B cell (primary cell): ENCODE measurements around the gene MOB1B. TPM values are rescaled to one million over a fixed set of nuclear protein-coding genes. Genes with fewer than 3 reads are reported as not detected.

Experiments
- ATAC-seq: fragments of 200-7000 bp; cut with Tn5 transposase; one replicate; pipeline ENCODE4 v1.10.0; 2021; ENCODE audit warnings: low read depth, mild to moderate bottlenecking, moderate number of reproducible peaks, moderate library complexity
- CTCF ChIA-PET: fragments of 350-600 bp; sonication (Branson Sonifier 250); formaldehyde crosslinking; loops from one replicate; lab custom pipeline; 2021; ENCODE audit warnings: antibody characterized with exemption, inconsistent platforms; lab: Charles Lee
- POLR2A ChIA-PET: fragments of 350-600 bp; sonication (Branson Sonifier 250); formaldehyde crosslinking; loops from one replicate; lab custom pipeline; 2021; ENCODE audit warnings: antibody characterized with exemption; lab: Charles Lee
- DNase-seq: peaks from one replicate; pipeline ENCODE4 v3.0.0; 2013
- H2AFZ ChIP-seq: 2 replicates; pipeline ENCODE4 v1.6.1; 2012; ENCODE audit warnings: mild to moderate bottlenecking, low read depth, low read length; ENCODE audit not compliant: insufficient read depth, poor library complexity, severe bottlenecking
- H3K27ac ChIP-seq, 2 donors: 1 replicate in 1 of 2; 2 replicates in 1 of 2; pipeline ENCODE4 v1.5.1; 2012 to 2013; ENCODE audit warnings: low read length in 2 of 2, mild to moderate bottlenecking in 2 of 2, moderate library complexity in 1 of 2
- H3K27me3 ChIP-seq, 4 experiments: fragments of 200-600 bp in 1 of 4; sonication (generic) in 1 of 4; replicated peaks in 1 of 4; 1 replicate in 2 of 4; 2 replicates in 2 of 4; pipeline versions ENCODE4 v1.6.1 to v1.7.0; 2013 to 2016; ENCODE audit warnings: low read length in 3 of 4, mild to moderate bottlenecking in 2 of 4, mixed read lengths in 1 of 4, moderate library complexity in 1 of 4; ENCODE audit not compliant: insufficient read depth in 4 of 4, control insufficient read depth in 3 of 4; ENCODE audit errors: control extremely low read depth in 1 of 4
- H3K36me3 ChIP-seq, 2 experiments: replicated peaks in 1 of 2; 1 replicate in 1 of 2; 2 replicates in 1 of 2; pipeline versions ENCODE4 v1.6.1 to v1.7.1; 2013; ENCODE audit warnings: low read length in 1 of 2; ENCODE audit not compliant: insufficient read depth in 2 of 2, control insufficient read depth in 1 of 2; ENCODE audit errors: control extremely low read depth in 1 of 2, extremely low read depth in 1 of 2
- H3K4me1 ChIP-seq, 2 donors: fragments of 200-600 bp in 1 of 2; sonication (generic) in 1 of 2; 1 replicate in 1 of 2; 2 replicates in 1 of 2; pipeline versions ENCODE4 v1.5.1 to v1.6.1; 2013 to 2017; ENCODE audit warnings: low read length in 2 of 2; ENCODE audit not compliant: control insufficient read depth in 2 of 2, insufficient read depth in 2 of 2
- H3K4me2 ChIP-seq: replicated peaks from 2 replicates; pipeline ENCODE3; 2012; ENCODE audit warnings: mild to moderate bottlenecking, low read depth, low read length; ENCODE audit not compliant: poor library complexity, severe bottlenecking
- H3K4me3 ChIP-seq, 5 experiments: fragments of 200-600 bp in 1 of 5; sonication (generic) in 1 of 5; 1 replicate in 3 of 5; 2 replicates in 2 of 5; pipeline versions ENCODE4 v1.5.1 to v1.7.0; 2011 to 2016; ENCODE audit warnings: low read length in 4 of 5, mild to moderate bottlenecking in 4 of 5, low read depth in 2 of 5, control low read depth in 1 of 5, moderate library complexity in 1 of 5; ENCODE audit not compliant: insufficient read depth in 1 of 5; ENCODE audit errors: control extremely low read depth in 1 of 5, extremely low read depth in 1 of 5
- H3K79me2 ChIP-seq: fragments of 200-600 bp; sonication (generic); one replicate; pipeline ENCODE4 v1.6.0; 2016; ENCODE audit warnings: low read length; ENCODE audit not compliant: control insufficient read depth, insufficient read depth
- H3K9ac ChIP-seq: fragments of 200-600 bp; sonication (generic); 2 replicates; pipeline ENCODE4 v1.6.1; 2017; ENCODE audit warnings: mild to moderate bottlenecking, low read length, moderate library complexity
- H3K9me3 ChIP-seq, 3 donors: one replicate each; pipeline versions ENCODE4 v1.6.1 to v1.7.1; 2013; ENCODE audit warnings: low read length in 2 of 3; ENCODE audit not compliant: control insufficient read depth in 2 of 3, insufficient read depth in 1 of 3; ENCODE audit errors: control extremely low read depth in 1 of 3
- H4K20me1 ChIP-seq: 2 replicates; pipeline ENCODE4 v1.6.0; 2012; ENCODE audit warnings: mild to moderate bottlenecking, low read length; ENCODE audit not compliant: insufficient read depth, control insufficient read depth, poor library complexity, severe bottlenecking
- H3K27ac Mint-ChIP-seq: one replicate; pipeline ENCODE4 v1.8.0; 2021; ENCODE audit warnings: mixed read lengths
- H3K27me3 Mint-ChIP-seq: one replicate; pipeline ENCODE4 v1.8.0; 2021; ENCODE audit warnings: mixed read lengths
- H3K4me1 Mint-ChIP-seq: one replicate; pipeline ENCODE4 v1.8.0; 2021; ENCODE audit warnings: mixed read lengths
- H3K4me3 Mint-ChIP-seq: one replicate; pipeline ENCODE4 v1.8.0; 2021; ENCODE audit warnings: mixed read lengths
- H3K9me3 Mint-ChIP-seq: one replicate; pipeline ENCODE4 v1.8.0; 2022; ENCODE audit warnings: mixed read lengths; ENCODE audit not compliant: insufficient read depth
- EZH2 ChIP-seq: IDR thresholded peaks from 2 replicates; pipeline ENCODE4 v1.6.1; 2012; ENCODE audit warnings: borderline replicate concordance, low read depth, mild to moderate bottlenecking, moderate library complexity, low read length; ENCODE audit not compliant: insufficient read depth, poor library complexity, severe bottlenecking
- WGBS: methylation state at CpG from one replicate; pipeline ENCODE4 v1.1.5; 2013; ENCODE audit warnings: missing lambda C conversion rate; ENCODE audit not compliant: insufficient coverage; 5-methylcytosine and 5-hydroxymethylcytosine counted together
- intact Hi-C: fragments of 100-400 bp; cut with micrococcal nuclease; formaldehyde crosslinking; loops from one replicate; pipeline ENCODE4 v1.10.0; 2022
- polyA plus RNA-seq: library from polyadenylated mRNA; depleted of rRNA; stranded (reverse); fragments of >200 nt; gene quantifications from 2 replicates; pipeline ENCODE4 v1.2.3, GENCODE V29; 2012
- total RNA-seq, 2 donors: library from RNA; stranded (reverse); fragments of 120-200 nt in 1 of 2; gene quantifications; 1 replicate in 1 of 2; 2 replicates in 1 of 2; pipeline versions ENCODE4 v1.2.3 to v1.2.4, GENCODE V29; 2013 to 2022
- TF ChIP-seq, protein P1 (sequence below): fragments of 200-600 bp; IDR thresholded peaks from one replicate; pipeline ENCODE4 v1.8.0; 2022; ENCODE audit warnings: antibody characterized with exemption, mild to moderate bottlenecking

The MOB1B gene
- total and polyA plus RNA-seq, 2 donors (not counting 1 experiment from before 2014, with no cell fraction given) = 2.3 to 30.4 TPM

GRCh38 chr4:70994069-70994366 lies 91.8 kb downstream of the MOB1B start:
- ATAC-seq (no peak), DNase-seq (no peak)
- no peaks in the 10 kb centered on the region for H3K9me3 Mint-ChIP-seq
- H3K9ac ChIP-seq = peak overlapping the region; percentile 76
- ChIA-PET POLR2A (interaction anchor here (0.6 to 5.0 kb wide), 5 partner anchors 11 to 338 kb away, joined by 3 to 43 read pairs (median 11); partner anchors contain the start of genes GRSF1 and MOB1B), CTCF (interaction anchor here (0.7 to 16.4 kb wide), 13 partner anchors 10 to 305 kb away, joined by 3 to 245 read pairs (median 4); partner anchors contain the start of genes GRSF1, MOB1B and UTP3)
- peaks cover 54% of the 10 kb centered on the region for H3K79me2 ChIP-seq
- H3K9me3 ChIP-seq = no peaks in the 10 kb centered on the region
- H3K4me3 ChIP-seq = peak overlapping the region; percentile 85 to 99 (median 97)
- peaks cover 56% of the 10 kb centered on the region for H3K4me1 Mint-ChIP-seq
- TF ChIP-seq, protein P1, sequence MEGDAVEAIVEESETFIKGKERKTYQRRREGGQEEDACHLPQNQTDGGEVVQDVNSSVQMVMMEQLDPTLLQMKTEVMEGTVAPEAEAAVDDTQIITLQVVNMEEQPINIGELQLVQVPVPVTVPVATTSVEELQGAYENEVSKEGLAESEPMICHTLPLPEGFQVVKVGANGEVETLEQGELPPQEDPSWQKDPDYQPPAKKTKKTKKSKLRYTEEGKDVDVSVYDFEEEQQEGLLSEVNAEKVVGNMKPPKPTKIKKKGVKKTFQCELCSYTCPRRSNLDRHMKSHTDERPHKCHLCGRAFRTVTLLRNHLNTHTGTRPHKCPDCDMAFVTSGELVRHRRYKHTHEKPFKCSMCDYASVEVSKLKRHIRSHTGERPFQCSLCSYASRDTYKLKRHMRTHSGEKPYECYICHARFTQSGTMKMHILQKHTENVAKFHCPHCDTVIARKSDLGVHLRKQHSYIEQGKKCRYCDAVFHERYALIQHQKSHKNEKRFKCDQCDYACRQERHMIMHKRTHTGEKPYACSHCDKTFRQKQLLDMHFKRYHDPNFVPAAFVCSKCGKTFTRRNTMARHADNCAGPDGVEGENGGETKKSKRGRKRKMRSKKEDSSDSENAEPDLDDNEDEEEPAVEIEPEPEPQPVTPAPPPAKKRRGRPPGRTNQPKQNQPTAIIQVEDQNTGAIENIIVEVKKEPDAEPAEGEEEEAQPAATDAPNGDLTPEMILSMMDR = no peak
- no peak for TF ChIP-seq EZH2
- peak overlapping the region; percentile 98 for H2AFZ ChIP-seq
- H3K27ac Mint-ChIP-seq = peak overlapping the region; percentile 96
- peak overlapping the region; percentile 97 for H3K4me3 Mint-ChIP-seq
- H3K4me2 ChIP-seq = peak overlapping the region; percentile 88
- peaks cover 2 to 12% of the 10 kb centered on the region in 2 experiments for H3K36me3 ChIP-seq
- intact Hi-C loops = loop anchor here (5.0 to 10.0 kb wide), 3 partner anchors 67 to 259 kb away; no protein-coding TSS in a partner anchor
- WGBS = 0% methylated on average over 2 of the region's 11 CpGs
- H3K27me3 ChIP-seq = no peaks in the 10 kb centered on the region
- H3K27ac ChIP-seq = peak overlapping the region; percentile 51 to 94
- H3K4me1 ChIP-seq = peaks cover 43 to 44% of the 10 kb centered on the region in 2 donors
- no peaks in the 10 kb centered on the region for H3K27me3 Mint-ChIP-seq
- H4K20me1 ChIP-seq = no peaks in the 10 kb centered on the region

DNA sequence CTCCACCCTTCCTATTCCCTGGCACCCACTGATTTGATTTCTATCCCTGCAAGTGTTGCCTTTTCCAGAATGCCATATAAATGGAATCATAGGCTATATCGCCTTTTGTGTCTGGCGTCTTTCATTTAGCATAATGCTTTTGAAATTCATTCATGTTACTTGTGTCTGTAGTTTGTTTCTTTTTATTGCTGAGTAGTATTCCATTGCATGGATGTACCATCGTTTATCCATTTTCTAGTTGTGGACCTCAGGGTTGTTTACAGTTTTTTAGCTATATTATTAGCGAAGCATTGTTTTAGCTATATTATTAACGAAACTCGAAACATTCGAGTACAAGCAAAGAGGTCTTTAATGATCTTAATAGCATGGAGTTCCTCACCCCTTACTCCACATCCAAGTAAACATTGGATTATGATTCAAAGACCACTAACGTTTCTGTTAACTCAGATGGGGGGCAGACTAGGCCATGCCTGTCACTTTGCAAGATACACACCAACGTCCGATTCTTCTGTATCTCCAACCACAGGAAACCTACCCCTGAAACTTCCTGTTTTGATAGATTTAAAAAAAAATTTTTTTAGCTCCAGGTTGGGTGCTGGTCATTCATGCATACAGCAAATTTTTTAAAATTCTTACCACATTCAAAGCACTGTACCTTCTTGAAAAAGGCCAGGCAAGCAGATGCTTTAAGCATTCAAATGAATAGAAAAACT lies 92.4 kb downstream of the MOB1B start:
- intact Hi-C loops = loop anchor here (5.0 to 10.0 kb wide), 3 partner anchors 67 to 260 kb away; no protein-coding TSS in a partner anchor
- Histone ChIP-seq H2AFZ (peak overlapping the region; percentile 98), H3K27me3 (no peaks in the 10 kb centered on the region), H3K9me3 (no peaks in the 10 kb centered on the region), H3K27ac (peak overlapping the region; percentile 51 to 94), H3K4me3 (peak overlapping the region; percentile 85 to 99 (median 97)), H3K4me1 (peaks cover 43 to 47% of the 10 kb centered on the region in 2 donors), H4K20me1 (no peaks in the 10 kb centered on the region), H3K36me3 (peaks cover 2 to 16% of the 10 kb centered on the region in 2 experiments), H3K4me2 (peak overlapping the region; percentile 88), H3K79me2 (peaks cover 60% of the 10 kb centered on the region), H3K9ac (peak overlapping the region; percentile 76)
- peak; percentile 75 for DNase-seq
- peak; percentile 57 for ATAC-seq
- TF ChIP-seq EZH2 = no peak
- TF ChIP-seq, protein P1 = no peak
- Mint-ChIP-seq H3K4me3 (peak overlapping the region; percentile 97), H3K27me3 (no peaks in the 10 kb centered on the region), H3K9me3 (no peaks in the 10 kb centered on the region), H3K27ac (peak overlapping the region; percentile 96), H3K4me1 (peaks cover 61% of the 10 kb centered on the region)
- POLR2A ChIA-PET = interaction anchor here (0.7 to 5.0 kb wide), 5 partner anchors 10 to 290 kb away, joined by 3 to 43 read pairs (median 11); partner anchors contain the start of gene MOB1B
- CTCF ChIA-PET = interaction anchor here (0.6 to 16.4 kb wide), 17 partner anchors 8 to 260 kb away, joined by 3 to 245 read pairs (median 4); partner anchors contain the start of genes GRSF1 and MOB1B
- WGBS = 0% methylated on average over 1 of the region's 10 CpGs
